OCI-LY1 (cell line): ENCODE data around the gene THSD7A.

Experiments
- CTCF ChIP-seq: fragments of 200-600 bp; sonication (generic), shearing (Covaris generic); IDR thresholded peaks from 2 replicates; pipeline ENCODE4 v1.5.1; 2017; ENCODE audit warnings: mild to moderate bottlenecking, antibody characterized with exemption, low read length, moderate library complexity, mixed read lengths
- EZH2 ChIP-seq: fragments of 200-600 bp; sonication (generic), shearing (Covaris generic); IDR thresholded peaks from 2 replicates; pipeline ENCODE4 v1.8.0; 2017; ENCODE audit warnings: borderline replicate concordance, mixed run types, mild to moderate bottlenecking, antibody characterized with exemption, low read length, moderate library complexity, mixed read lengths

DNA sequence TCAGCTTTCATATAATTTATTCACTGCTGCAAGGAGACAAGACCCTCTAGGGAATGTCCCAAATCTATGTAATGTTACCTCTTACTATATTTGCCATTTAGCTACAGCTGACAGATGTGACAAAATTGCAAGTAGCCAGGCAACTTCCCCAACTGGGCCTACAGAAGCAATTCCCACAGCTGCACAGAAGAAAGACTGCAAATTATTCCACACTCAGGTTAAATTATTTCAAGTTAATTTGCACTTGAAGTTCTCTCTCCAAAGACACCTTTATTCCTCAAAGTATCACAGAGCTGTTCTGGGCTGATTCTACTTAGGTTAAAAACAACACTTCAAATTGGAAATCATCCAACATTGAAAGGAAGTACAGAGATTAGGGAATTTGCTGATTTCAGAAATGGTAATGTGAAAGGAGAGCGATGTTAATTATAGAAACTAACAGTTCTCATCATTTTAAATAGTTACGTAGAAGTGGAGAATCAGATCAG, 133.6 kb downstream of the THSD7A start:
- TF ChIP-seq CTCF (no peak), EZH2 (no peak)
